ENCODE results near the gene KANK3. TPM values are rescaled to one million over a fixed set of nuclear protein-coding genes. Genes with fewer than 3 reads are reported as not detected.
"Not testable (repeated sequence)": the region's sequence is repeated elsewhere in the genome, so short reads cannot be mapped to it uniquely, and the experiment has no call there.

Gene KANK3
- total RNA-seq, 1 experiment from 2014 or later, result 1.2 TPM

GRCh38 chr19:8355631-8356402 is 12.8 kb upstream of the KANK3 start:
- no TSS peak for BruUV-seq (replicated peaks)
- POLR2A ChIA-PET, result interaction anchor here (0.6 to 1.9 kb wide), 2 partner anchors 35 to 81 kb away, joined by 5 to 8 read pairs; partner anchors contain the start of gene RAB11B
- H3K4me3 ChIP-seq (ENCODE audit: low read depth in 2 of 2, low read length in 2 of 2), result no peak overlapping the region

GRCh38 chr19:8352845-8353244 is 9.8 kb upstream of the KANK3 start:
- ATAC-seq; H3K9me3 ChIP-seq (ENCODE audit: control insufficient read depth, insufficient read depth, low read depth, low read length); in situ Hi-C loops (cut with HindIII; ENCODE audit: low pct_unique_long_range_greater_than_20kb, low sequenced_read_pairs); BruUV-seq (replicated peaks); H3K4me3 ChIP-seq (ENCODE audit: low read depth in 2 of 2, low read length in 2 of 2); H3K27me3 ChIP-seq (ENCODE audit: control insufficient read depth, insufficient read depth, low read length); DNase-seq (ENCODE audit: low read depth, low spot score); H3K27ac ChIP-seq (ENCODE audit: low read length); H3K36me3 ChIP-seq (ENCODE audit: control insufficient read depth, insufficient read depth, low read length); POLR2A ChIA-PET; H3K4me1 ChIP-seq (ENCODE audit: control insufficient read depth, insufficient read depth, low read length): not testable (repeated sequence)
- CTCF ChIA-PET, result interaction anchor here (0.5 to 1.7 kb wide), 3 partner anchors 10 to 60 kb away, joined by 5 to 22 read pairs (median 5); partner anchors contain the start of genes KANK3 and MARCHF2
- intact Hi-C loops (cut with micrococcal nuclease; ENCODE audit: unreplicated experiment), result loop anchor here (10.0 kb wide), 1 partner anchor 102 kb away; no protein-coding TSS in a partner anchor

More at GRCh38 chr19:8355631-8356402, 12.8 kb upstream of the KANK3 start:
- ATAC-seq, result peak; percentile 89
- Histone ChIP-seq H3K27me3 (ENCODE audit: control insufficient read depth, insufficient read depth, low read length) (no peaks in the 10 kb centered on the region), H3K27ac (ENCODE audit: low read length) (peak overlapping the region; percentile 56), H3K36me3 (ENCODE audit: control insufficient read depth, insufficient read depth, low read length) (no peaks in the 10 kb centered on the region), H3K9me3 (ENCODE audit: control insufficient read depth, insufficient read depth, low read depth, low read length) (no peaks in the 10 kb centered on the region), H3K4me1 (ENCODE audit: control insufficient read depth, insufficient read depth, low read length) (0 out of 2 replicates have a peak, but pooled peaks cover 4% of the 10 kb centered on the region)
- in situ Hi-C loops (cut with HindIII; ENCODE audit: low pct_unique_long_range_greater_than_20kb, low sequenced_read_pairs), result no loop called here
- intact Hi-C loops (cut with micrococcal nuclease; ENCODE audit: unreplicated experiment), result loop anchor here (10.0 kb wide), 1 partner anchor 99 kb away; no protein-coding TSS in a partner anchor
- CTCF ChIA-PET, result interaction anchor here (1.3 kb wide), 1 partner anchor 57 kb away, joined by 3 read pairs; the partner anchor contains the start of gene MARCHF2
- TF ChIP-seq POLR2AphosphoS5 (IDR thresholded peaks at IDR 0.05; ENCODE audit: low read depth, low read length) (peak; percentile 46; the same call in 1 of the 2 replicates), REST (IDR thresholded peaks at IDR 0.05; ENCODE audit: insufficient read depth in 1 of 2, low read depth in 2 of 2, low read length in 1 of 2) (no peak), TCF7L2 (IDR thresholded peaks at IDR 0.05; ENCODE audit: low read depth, low read length) (0 out of 2 replicates have a peak, but pooled peaks have one; percentile 30)
- DNase-seq (ENCODE audit: low read depth, low spot score), result peak; percentile 88

GRCh38 chr19:8352134-8352827 is 9.2 kb upstream of the KANK3 start:
- Histone ChIP-seq H3K4me3 (ENCODE audit: low read depth in 2 of 2, low read length in 2 of 2) (peak overlapping the region; percentile 6 to 34; a peak in 3 of 4 replicates), H3K9me3 (ENCODE audit: control insufficient read depth, insufficient read depth, low read depth, low read length) (no peaks in the 10 kb centered on the region), H3K27ac (ENCODE audit: low read length) (0 out of 2 replicates have a peak overlapping the region, but pooled peaks have one; percentile 18), H3K27me3 (ENCODE audit: control insufficient read depth, insufficient read depth, low read length) (no peaks in the 10 kb centered on the region), H3K36me3 (ENCODE audit: control insufficient read depth, insufficient read depth, low read length) (no peaks in the 10 kb centered on the region), H3K4me1 (ENCODE audit: control insufficient read depth, insufficient read depth, low read length) (0 out of 2 replicates have a peak, but pooled peaks cover 4% of the 10 kb centered on the region)
- intact Hi-C loops (cut with micrococcal nuclease; ENCODE audit: unreplicated experiment) (loop anchor here (10.0 kb wide), 1 partner anchor 103 kb away; no protein-coding TSS in a partner anchor), in situ Hi-C loops (cut with HindIII; ENCODE audit: low pct_unique_long_range_greater_than_20kb, low sequenced_read_pairs) (no loop called here)
- ChIA-PET CTCF (interaction anchor here (0.5 to 1.0 kb wide), 4 partner anchors 9 to 247 kb away, joined by 3 to 5 read pairs (median 5); partner anchors contain the start of genes KANK3 and MARCHF2), POLR2A (interaction anchor here (0.6 kb wide), 1 partner anchor 38 kb away, joined by 3 read pairs; the partner anchor contains the start of gene RAB11B)
- no peak for ATAC-seq
- no peak for TF ChIP-seq CTCF (IDR thresholded peaks at IDR 0.05)
- TF ChIP-seq SIN3A (IDR thresholded peaks at IDR 0.05; ENCODE audit: borderline replicate concordance, insufficient read depth, low read depth, low read length), result no peak
- TF ChIP-seq TCF7L2 (IDR thresholded peaks at IDR 0.05; ENCODE audit: low read depth, low read length), result no peak
- TF ChIP-seq REST (IDR thresholded peaks at IDR 0.05; ENCODE audit: insufficient read depth in 1 of 2, low read depth in 2 of 2, low read length in 1 of 2), result no peak
- TF ChIP-seq POLR2AphosphoS5 (IDR thresholded peaks at IDR 0.05; ENCODE audit: low read depth, low read length), result no peak
- no peak for DNase-seq (ENCODE audit: low read depth, low spot score)
- no TSS peak for BruUV-seq (replicated peaks)
